Endothelial cell of umbilical vein (primary cell): ENCODE data around the gene C10orf53. TPM values are rescaled to one million over a fixed set of nuclear protein-coding genes. Genes with fewer than 3 reads are reported as not detected.

Experiments used
- BruUV-seq: library from RNA; stranded (reverse); fragments of 400-500 nt; replicated peaks from 2 replicates; lab custom pipeline; 2021; lab: Mats Ljungman, UMichigan
- CTCF ChIA-PET: fragments of 300-600, 350-600 bp; sonication (Branson Sonifier 250); formaldehyde crosslinking; loops from one replicate; lab custom pipeline; 2021; ENCODE audit warnings: antibody characterized with exemption, inconsistent platforms; lab: Charles Lee
- POLR2A ChIA-PET: fragments of 300-600, 350-600 bp; sonication (Branson Sonifier 250); formaldehyde crosslinking; loops from one replicate; lab custom pipeline; 2021; ENCODE audit warnings: antibody characterized with exemption, inconsistent platforms; lab: Charles Lee
- DNase-seq: peaks from one replicate; pipeline ENCODE4 v3.0.0-alpha.2; 2011; ENCODE audit warnings: low read depth, low spot score
- FAIRE-seq: peaks from 2 replicates; lab custom pipeline; 2011; peaks lifted over from hg19 to GRCh38; lab: Jason Lieb, UNC
- H2AFZ ChIP-seq: 2 replicates; pipeline ENCODE4 v1.6.0; 2012; ENCODE audit warnings: low read depth, low read length, control low read depth, inconsistent platforms
- H3K27ac ChIP-seq: 2 replicates; pipeline ENCODE4 v1.5.1; 2011; ENCODE audit warnings: low read depth, mild to moderate bottlenecking, control low read depth, low read length, moderate library complexity; ENCODE audit not compliant: insufficient read depth
- H3K27me3 ChIP-seq, 2 experiments: 2 replicates each; pipeline versions ENCODE4 v1.6.0 to v1.6.1; 2011; ENCODE audit warnings: low read length in 2 of 2, mixed read lengths in 1 of 2; ENCODE audit not compliant: control insufficient read depth in 2 of 2, insufficient read depth in 2 of 2
- H3K36me3 ChIP-seq, 2 experiments: 2 replicates in 1 of 2; 3 replicates in 1 of 2; pipeline ENCODE4 v1.5.1; 2011; ENCODE audit warnings: low read length in 2 of 2, mild to moderate bottlenecking in 1 of 2, moderate library complexity in 1 of 2; ENCODE audit not compliant: control insufficient read depth in 2 of 2, insufficient read depth in 2 of 2; ENCODE audit errors: extremely low read depth in 1 of 2
- H3K4me1 ChIP-seq: 3 replicates; pipeline ENCODE4 v1.5.1; 2011; ENCODE audit warnings: mild to moderate bottlenecking, low read length; ENCODE audit not compliant: control insufficient read depth, insufficient read depth; ENCODE audit errors: extremely low read depth
- H3K4me2 ChIP-seq: 2 replicates; pipeline ENCODE4 v1.6.1; 2011; ENCODE audit warnings: low read length, control low read depth, mixed read lengths; ENCODE audit not compliant: insufficient read depth
- H3K4me3 ChIP-seq, 3 experiments: fragments of 200-600 bp in 1 of 3; sonication (generic), shearing (Covaris generic) in 1 of 3; replicated peaks in 1 of 3; 2 replicates each; pipeline ENCODE4 v1.5.1; 2011 to 2016; ENCODE audit warnings: control low read depth in 3 of 3, low read length in 3 of 3, mild to moderate bottlenecking in 2 of 3, inconsistent platforms in 1 of 3, low read depth in 1 of 3, moderate library complexity in 1 of 3; ENCODE audit not compliant: insufficient read depth in 1 of 3
- H3K79me2 ChIP-seq: 2 replicates; pipeline ENCODE4 v1.6.0; 2012; ENCODE audit warnings: low read length, inconsistent platforms; ENCODE audit not compliant: control insufficient read depth, insufficient read depth
- H3K9ac ChIP-seq: replicated peaks from 2 replicates; pipeline ENCODE3; 2011; ENCODE audit warnings: low read length, control low read depth; ENCODE audit not compliant: insufficient read depth; ENCODE audit errors: extremely low read depth
- H3K9me1 ChIP-seq: replicated peaks from 3 replicates; pipeline ENCODE4 v1.6.0; 2011; ENCODE audit warnings: mild to moderate bottlenecking, low read length; ENCODE audit not compliant: control insufficient read depth, insufficient read depth; ENCODE audit errors: extremely low read depth
- H3K9me3 ChIP-seq: replicated peaks from 2 replicates; pipeline ENCODE4 v1.5.1; 2012; ENCODE audit warnings: low read length, inconsistent platforms; ENCODE audit not compliant: control insufficient read depth, insufficient read depth
- H4K20me1 ChIP-seq: replicated peaks from 2 replicates; pipeline ENCODE3; 2011; ENCODE audit warnings: mild to moderate bottlenecking, low read length; ENCODE audit not compliant: control insufficient read depth, insufficient read depth; ENCODE audit errors: extremely low read depth
- EZH2 ChIP-seq: IDR thresholded peaks from 2 replicates; pipeline ENCODE4 v1.6.1; 2012; ENCODE audit warnings: borderline replicate concordance, low read depth, mild to moderate bottlenecking, moderate library complexity, low read length, inconsistent platforms; ENCODE audit not compliant: severe bottlenecking
- FOS ChIP-seq: IDR thresholded peaks from 2 replicates; pipeline ENCODE4 v1.6.1; 2011; ENCODE audit warnings: mild to moderate bottlenecking, low read length, moderate library complexity, borderline replicate concordance; ENCODE audit not compliant: insufficient read depth
- GATA2 ChIP-seq: IDR thresholded peaks from 2 replicates; pipeline ENCODE4 v1.7.0; 2011; ENCODE audit warnings: low read depth, mild to moderate bottlenecking, moderate library complexity, mixed read lengths, low read length; ENCODE audit not compliant: insufficient read length, insufficient read depth
- JUN ChIP-seq: IDR thresholded peaks from 2 replicates; pipeline ENCODE4 v1.6.1; 2011; ENCODE audit warnings: borderline replicate concordance, low read depth; ENCODE audit not compliant: insufficient read length, insufficient read depth
- MYC ChIP-seq: IDR thresholded peaks from one replicate; pipeline ENCODE4 v1.6.1; 2011; ENCODE audit warnings: mild to moderate bottlenecking, low read depth, low read length
- POLR2A ChIP-seq: IDR thresholded peaks from 2 replicates; pipeline ENCODE4 v1.6.1; 2012; ENCODE audit warnings: low read depth, mild to moderate bottlenecking, control low read depth, low read length
- POLR2AphosphoS5 ChIP-seq: IDR thresholded peaks from 2 replicates; pipeline ENCODE4 v1.6.1; 2012; ENCODE audit warnings: low read depth, mild to moderate bottlenecking, control low read depth, low read length, moderate library complexity; ENCODE audit not compliant: insufficient read depth
- dilution Hi-C: fragments of 300-500 bp; cut with MboI; formaldehyde crosslinking; loops from one replicate; pipeline ENCODE4 v1.15.0; 2019; ENCODE audit warnings: low sequenced_read_pairs; ENCODE audit not compliant: extremely low pct_ligation_motif_present
- intact Hi-C: fragments of 100-400 bp; cut with micrococcal nuclease; formaldehyde crosslinking; loops from one replicate; pipeline ENCODE4 v1.10.0; 2022
- polyA plus RNA-seq, 4 experiments: library from polyadenylated mRNA; depleted of rRNA in 3 of 4; stranded (reverse) in 3 of 4; unstranded in 1 of 4; fragments of >200 nt; gene quantifications; 2 replicates each; pipeline versions ENCODE4 v1.2.1 to v1.2.3, GENCODE V29; 2011 to 2012; ENCODE audit warnings: missing spikeins in 1 of 4
- total RNA-seq: library from RNA; stranded (reverse); gene quantifications from 2 replicates; pipeline ENCODE4 v1.2.3, GENCODE V29; 2021
- TF ChIP-seq, protein P1 (sequence below), 2 donors: IDR thresholded peaks; 1 replicate in 1 of 2; 2 replicates in 1 of 2; pipeline ENCODE4 v1.5.1; 2011; ENCODE audit warnings: low read length in 2 of 2, mild to moderate bottlenecking in 2 of 2, moderate library complexity in 2 of 2, control low read depth in 1 of 2, inconsistent platforms in 1 of 2, low read depth in 1 of 2; ENCODE audit not compliant: insufficient read depth in 1 of 2; ENCODE audit errors: extremely low read depth in 1 of 2
- TF ChIP-seq, protein P2 (sequence below): IDR thresholded peaks from 2 replicates; pipeline ENCODE4 v1.6.1; 2011; ENCODE audit not compliant: insufficient read depth, insufficient read length

C10orf53 gene
- total and polyA plus RNA-seq, 2 donors (not counting 3 experiments of a cell fraction or from before 2014, with no cell fraction given), result not detected

DNA sequence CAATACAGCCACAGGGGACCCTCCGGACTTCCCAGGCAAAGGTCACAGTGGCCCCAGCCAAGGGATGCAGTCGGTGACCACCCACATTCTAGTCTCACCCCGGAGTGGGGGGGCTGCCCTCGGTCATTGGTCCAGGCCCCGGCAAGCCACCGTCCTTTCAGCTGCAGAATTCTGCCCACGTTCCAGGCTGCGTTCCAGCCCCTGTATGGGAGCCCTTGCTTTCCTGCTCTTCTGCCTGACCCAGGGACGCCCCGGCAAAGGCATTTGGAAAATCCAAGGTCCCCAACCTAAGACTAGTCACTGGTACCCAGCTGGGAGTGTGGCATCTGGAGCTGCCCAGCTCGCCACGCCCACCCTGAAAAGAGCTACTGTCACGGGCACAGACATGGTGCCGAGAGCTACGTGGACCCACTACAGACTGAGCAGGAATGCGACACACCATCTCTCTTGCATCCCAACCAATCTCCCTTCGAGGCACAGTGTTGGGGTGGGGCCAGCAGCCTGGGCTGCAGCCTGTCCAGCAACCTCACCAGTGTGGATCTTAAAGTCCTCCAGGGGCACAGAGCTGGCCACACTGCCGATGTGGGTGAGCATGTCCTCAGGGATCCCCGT lies 64.1 kb downstream of the C10orf53 start:
- Histone ChIP-seq H3K4me3 (no peak overlapping the region), H2AFZ (no peak overlapping the region), H3K36me3 (no peaks in the 10 kb centered on the region), H3K9me1 (no peaks in the 10 kb centered on the region), H3K27ac (no peak overlapping the region), H3K4me1 (no peaks in the 10 kb centered on the region), H3K9me3 (no peaks in the 10 kb centered on the region), H3K9ac (no peak overlapping the region), H4K20me1 (no peaks in the 10 kb centered on the region), H3K4me2 (no peak overlapping the region), H3K79me2 (no peaks in the 10 kb centered on the region), H3K27me3 (no peaks in the 10 kb centered on the region)
- intact Hi-C loops, result no loop called here
- DNase-seq (no peak), FAIRE-seq (no peak)
- no TSS peak for BruUV-seq
- POLR2A ChIA-PET, result no interaction called here
- TF ChIP-seq EZH2, result no peak
- TF ChIP-seq, protein P1, sequence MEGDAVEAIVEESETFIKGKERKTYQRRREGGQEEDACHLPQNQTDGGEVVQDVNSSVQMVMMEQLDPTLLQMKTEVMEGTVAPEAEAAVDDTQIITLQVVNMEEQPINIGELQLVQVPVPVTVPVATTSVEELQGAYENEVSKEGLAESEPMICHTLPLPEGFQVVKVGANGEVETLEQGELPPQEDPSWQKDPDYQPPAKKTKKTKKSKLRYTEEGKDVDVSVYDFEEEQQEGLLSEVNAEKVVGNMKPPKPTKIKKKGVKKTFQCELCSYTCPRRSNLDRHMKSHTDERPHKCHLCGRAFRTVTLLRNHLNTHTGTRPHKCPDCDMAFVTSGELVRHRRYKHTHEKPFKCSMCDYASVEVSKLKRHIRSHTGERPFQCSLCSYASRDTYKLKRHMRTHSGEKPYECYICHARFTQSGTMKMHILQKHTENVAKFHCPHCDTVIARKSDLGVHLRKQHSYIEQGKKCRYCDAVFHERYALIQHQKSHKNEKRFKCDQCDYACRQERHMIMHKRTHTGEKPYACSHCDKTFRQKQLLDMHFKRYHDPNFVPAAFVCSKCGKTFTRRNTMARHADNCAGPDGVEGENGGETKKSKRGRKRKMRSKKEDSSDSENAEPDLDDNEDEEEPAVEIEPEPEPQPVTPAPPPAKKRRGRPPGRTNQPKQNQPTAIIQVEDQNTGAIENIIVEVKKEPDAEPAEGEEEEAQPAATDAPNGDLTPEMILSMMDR (IDR thresholded peaks at IDR 0.05; ENCODE audit: extremely low read depth in 1 of 2, insufficient read depth in 1 of 2, low read depth in 1 of 2, low read length in 2 of 2), result no peak
- dilution Hi-C loops, result no loop called here
- CTCF ChIA-PET, result no interaction called here

DNA sequence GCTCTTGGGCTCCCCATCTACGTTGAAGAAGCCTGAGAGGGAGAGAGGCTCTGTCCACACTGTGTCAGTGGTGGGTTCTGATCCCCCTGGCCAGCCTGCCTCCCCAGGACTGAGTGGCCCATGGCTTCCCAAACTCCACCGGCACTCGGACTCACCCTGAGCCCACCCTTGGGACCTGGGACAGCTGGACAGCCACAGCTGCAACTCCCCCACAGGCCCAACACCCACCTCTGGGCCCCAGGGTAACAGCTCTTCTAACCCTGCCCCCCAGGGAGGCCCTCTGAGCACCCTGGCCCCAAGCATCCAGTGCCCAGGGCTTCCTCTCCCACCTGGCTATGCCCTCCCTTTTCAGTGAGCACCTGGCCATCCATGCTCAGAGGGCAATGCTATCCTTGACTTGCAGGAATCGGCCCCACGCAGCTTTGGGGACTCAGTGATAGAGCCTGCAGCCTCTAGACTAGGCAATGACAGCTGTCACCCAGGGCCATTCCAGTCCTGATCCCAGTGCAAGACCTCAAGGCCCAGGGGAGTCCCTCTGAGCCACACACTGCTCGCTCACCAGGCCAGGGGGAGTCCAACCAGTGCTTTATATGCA lies 64.7 kb downstream of the C10orf53 start:
- FAIRE-seq (no peak), DNase-seq (no peak)
- dilution Hi-C loops, result no loop called here

More for the DNA sequence above, 64.7 kb downstream of the C10orf53 start:
- ChIA-PET CTCF (no interaction called here), POLR2A (no interaction called here)
- intact Hi-C loops, result no loop called here
- H3K4me3 ChIP-seq, result no peak overlapping the region
- H3K4me2 ChIP-seq, result no peak overlapping the region
- no peak overlapping the region for H3K9ac ChIP-seq
- H3K9me1 ChIP-seq, result no peaks in the 10 kb centered on the region
- H3K27ac ChIP-seq, result no peak overlapping the region
- no TSS peak for BruUV-seq
- no peaks in the 10 kb centered on the region for H4K20me1 ChIP-seq
- TF ChIP-seq POLR2A (no peak), FOS (no peak), EZH2 (no peak), JUN (no peak), POLR2AphosphoS5 (no peak), GATA2 (no peak), MYC (no peak)
- TF ChIP-seq, protein P2, sequence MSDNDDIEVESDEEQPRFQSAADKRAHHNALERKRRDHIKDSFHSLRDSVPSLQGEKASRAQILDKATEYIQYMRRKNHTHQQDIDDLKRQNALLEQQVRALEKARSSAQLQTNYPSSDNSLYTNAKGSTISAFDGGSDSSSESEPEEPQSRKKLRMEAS, result no peak
- TF ChIP-seq, protein P1 (IDR thresholded peaks at IDR 0.05; ENCODE audit: extremely low read depth in 1 of 2, insufficient read depth in 1 of 2, low read depth in 1 of 2, low read length in 2 of 2), result no peak
- H3K36me3 ChIP-seq, result no peaks in the 10 kb centered on the region
- H2AFZ ChIP-seq, result no peak overlapping the region
- H3K9me3 ChIP-seq, result no peaks in the 10 kb centered on the region
- no peaks in the 10 kb centered on the region for H3K79me2 ChIP-seq
- no peaks in the 10 kb centered on the region for H3K27me3 ChIP-seq
- H3K4me1 ChIP-seq, result no peaks in the 10 kb centered on the region
